Activated T-cell treated with anti-CD3 and anti-CD28 coated beads, Interleukin-2, amount 50 U/mL, for 4 hours (primary cell): ENCODE data around the gene ACHE. TPM values are rescaled to one million over a fixed set of nuclear protein-coding genes. Genes with fewer than 3 reads are reported as not detected.

Experiments
- ATAC-seq, 2 donors: fragments of 200-7000 bp; cut with Tn5 transposase; one replicate each; pipeline ENCODE4 v1.10.0; 2021
- DNase-seq: peaks from one replicate; pipeline ENCODE4 v3.0.0-alpha.2; 2020
- H3K27me3 Mint-ChIP-seq: one replicate; pipeline ENCODE4 v1.8.0; 2021; ENCODE audit warnings: low read depth, mixed read lengths
- H3K36me3 Mint-ChIP-seq: one replicate; pipeline ENCODE4 v1.8.0; 2022; ENCODE audit warnings: mixed read lengths; ENCODE audit not compliant: insufficient read depth
- H3K4me1 Mint-ChIP-seq: one replicate; pipeline ENCODE4 v1.8.0; 2021; ENCODE audit warnings: low read depth, mixed read lengths
- H3K4me3 Mint-ChIP-seq: one replicate; pipeline ENCODE4 v1.8.0; 2021; ENCODE audit warnings: mild to moderate bottlenecking, moderate library complexity, mixed read lengths
- H3K9me3 Mint-ChIP-seq: one replicate; pipeline ENCODE4 v1.8.0; 2021; ENCODE audit warnings: mixed read lengths
- total RNA-seq, 3 donors: library from RNA; stranded (reverse); gene quantifications; one replicate each; pipeline ENCODE4 v1.2.1, GENCODE V29; 2021

ACHE gene
- total RNA-seq, 3 donors from 2014 or later = 0.32 to 0.54 (median 0.35) TPM

DNA sequence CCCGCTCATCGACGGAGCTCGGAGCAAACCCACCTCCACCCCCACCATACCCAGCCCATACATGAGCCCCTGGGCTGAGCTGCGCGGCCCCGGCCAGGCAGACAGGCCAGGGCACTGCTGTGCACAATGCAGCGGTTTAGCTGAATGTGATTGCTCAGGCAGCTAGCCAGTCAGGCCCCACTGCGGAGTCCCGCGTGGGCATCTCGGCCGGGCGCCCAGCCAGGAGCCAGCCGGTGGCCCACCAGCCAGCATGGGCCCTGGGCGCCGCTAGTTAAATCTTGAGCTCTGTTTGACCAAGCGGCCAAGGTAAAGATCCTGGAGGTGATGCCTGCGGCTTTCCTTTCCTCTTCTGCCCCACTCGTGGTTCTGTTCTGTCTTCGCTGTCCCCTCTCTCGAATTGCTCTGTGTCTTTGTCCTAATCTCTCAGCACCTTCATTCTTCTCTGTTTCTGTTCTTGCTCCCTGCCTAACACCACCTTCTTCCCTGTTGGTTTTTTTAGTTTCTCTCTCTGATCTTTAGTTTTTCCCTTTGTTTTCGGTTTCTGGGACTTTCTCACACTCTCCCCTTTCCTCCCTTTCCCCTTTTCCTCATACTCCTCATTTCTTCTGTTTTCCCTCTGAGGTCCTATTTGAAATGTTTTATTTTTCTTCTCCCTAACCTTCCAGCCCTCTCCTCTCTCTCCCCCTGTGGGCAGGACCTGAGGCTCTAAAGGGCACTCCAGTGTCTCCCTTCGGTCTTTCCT is 12.7 kb downstream of the ACHE start:
- ATAC-seq = no peak
- Mint-ChIP-seq H3K4me1 (peaks cover 45% of the 10 kb centered on the region), H3K27me3 (no peaks in the 10 kb centered on the region), H3K4me3 (peak overlapping the region; percentile 16), H3K36me3 (peaks cover 74% of the 10 kb centered on the region), H3K9me3 (no peaks in the 10 kb centered on the region)
- no peak for DNase-seq

DNA sequence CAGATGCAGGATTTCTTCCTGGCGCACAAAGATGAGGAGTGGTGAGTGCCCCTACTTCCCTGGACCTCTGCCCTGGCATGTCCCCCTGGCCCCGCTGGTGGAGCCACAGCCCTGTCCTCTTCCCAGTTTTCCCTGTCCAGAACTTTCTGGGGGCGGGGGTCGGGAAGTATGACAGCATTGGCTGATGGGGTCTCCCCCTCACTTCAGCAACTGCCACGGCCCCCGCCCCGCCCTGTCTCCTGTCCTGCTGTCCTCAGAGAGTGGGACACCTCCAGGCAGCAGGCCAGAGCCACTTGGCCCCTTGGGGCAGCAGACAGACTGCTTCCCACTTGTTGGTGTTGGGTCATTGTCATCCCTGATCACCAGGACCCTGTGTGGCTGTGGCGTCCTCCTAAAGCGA is 13.5 kb downstream of the ACHE start:
- no peak overlapping the region for H3K4me3 Mint-ChIP-seq
- peaks cover 67% of the 10 kb centered on the region for H3K36me3 Mint-ChIP-seq
- H3K27me3 Mint-ChIP-seq = no peaks in the 10 kb centered on the region
- H3K9me3 Mint-ChIP-seq = no peaks in the 10 kb centered on the region
- ATAC-seq (no peak), DNase-seq (no peak)
- H3K4me1 Mint-ChIP-seq = peaks cover 42% of the 10 kb centered on the region

DNA sequence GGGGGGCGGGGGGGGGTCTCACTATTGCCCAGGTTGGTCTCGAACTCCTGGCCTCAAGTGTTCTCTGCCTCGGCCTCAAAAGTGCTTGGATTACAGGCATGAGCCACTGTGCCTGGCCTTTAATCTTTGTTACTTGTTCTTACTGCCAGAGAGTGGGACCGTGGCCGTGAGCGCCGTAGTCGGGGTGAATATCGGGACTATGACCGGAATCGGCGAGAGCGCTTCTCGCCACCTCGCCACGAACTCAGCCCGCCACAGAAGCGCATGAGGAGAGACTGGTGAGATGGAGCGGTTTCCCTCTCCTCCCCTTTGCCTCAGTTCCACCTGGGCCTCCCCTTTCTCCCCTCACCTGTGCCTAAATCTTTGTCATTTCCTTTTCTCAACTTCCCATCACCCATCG is 14.6 kb downstream of the ACHE start:
- Mint-ChIP-seq H3K36me3 (peaks cover 62% of the 10 kb centered on the region), H3K4me1 (peaks cover 41% of the 10 kb centered on the region), H3K27me3 (no peaks in the 10 kb centered on the region), H3K4me3 (no peak overlapping the region), H3K9me3 (no peaks in the 10 kb centered on the region)
- ATAC-seq (no peak), DNase-seq (no peak)

DNA sequence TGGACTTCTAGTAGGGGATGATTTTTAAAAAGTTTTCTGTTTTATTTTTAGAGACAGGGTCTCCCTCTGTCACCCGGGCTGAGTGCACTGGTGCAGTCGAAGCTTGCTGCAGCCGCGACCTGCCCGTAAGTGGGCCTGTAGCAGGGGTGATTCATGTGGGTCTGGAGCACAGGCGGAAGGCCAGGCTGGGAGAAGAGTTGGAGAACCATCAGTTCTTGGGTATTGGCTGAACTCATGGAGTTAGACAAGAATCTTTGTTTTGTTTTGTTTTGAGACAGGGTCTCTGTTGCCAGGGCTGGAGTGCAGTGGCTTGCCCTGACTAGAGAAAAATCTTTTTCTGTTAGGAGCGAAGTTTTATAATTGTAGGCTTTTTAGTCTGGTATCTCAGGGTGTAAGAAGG is 15.0 kb downstream of the ACHE start:
- ATAC-seq = no peak
- DNase-seq = no peak
- no peaks in the 10 kb centered on the region for H3K27me3 Mint-ChIP-seq
- H3K36me3 Mint-ChIP-seq = peaks cover 59% of the 10 kb centered on the region
- no peak overlapping the region for H3K4me3 Mint-ChIP-seq
- no peaks in the 10 kb centered on the region for H3K9me3 Mint-ChIP-seq
- H3K4me1 Mint-ChIP-seq = peaks cover 44% of the 10 kb centered on the region

DNA sequence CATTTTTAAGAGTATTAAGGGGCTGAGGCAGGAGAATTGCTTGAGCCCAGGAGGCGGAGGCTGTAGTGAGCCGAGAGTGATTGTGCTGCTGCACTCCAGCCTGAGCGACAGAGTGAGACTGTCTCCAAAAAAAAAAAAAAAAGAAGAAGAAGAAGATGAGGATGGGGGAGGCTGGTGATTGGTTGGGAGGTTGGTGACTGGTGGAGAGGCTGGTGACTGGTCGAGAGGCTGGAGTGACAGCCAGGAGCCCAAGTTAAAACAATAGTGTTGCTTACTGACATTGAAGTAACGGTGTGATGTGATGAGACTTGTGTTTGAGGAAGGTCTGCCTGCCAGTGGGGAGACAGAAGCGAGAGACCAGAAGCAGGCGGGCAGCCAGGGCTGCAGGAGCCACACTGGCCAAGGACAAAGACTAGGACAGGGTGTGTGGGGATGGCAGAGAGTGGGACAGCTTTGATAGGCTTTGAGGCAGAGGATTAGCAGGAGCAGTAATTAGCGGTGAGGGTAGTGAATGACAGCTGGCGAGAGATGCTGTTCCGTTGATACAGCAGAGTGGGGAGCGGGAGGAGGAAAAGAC is 15.9 kb downstream of the ACHE start:
- H3K4me3 Mint-ChIP-seq = no peak overlapping the region
- DNase-seq (no peak), ATAC-seq (no peak)
- peaks cover 53% of the 10 kb centered on the region for H3K36me3 Mint-ChIP-seq
- H3K27me3 Mint-ChIP-seq = no peaks in the 10 kb centered on the region
- H3K9me3 Mint-ChIP-seq = no peaks in the 10 kb centered on the region
- peaks cover 47% of the 10 kb centered on the region for H3K4me1 Mint-ChIP-seq

DNA sequence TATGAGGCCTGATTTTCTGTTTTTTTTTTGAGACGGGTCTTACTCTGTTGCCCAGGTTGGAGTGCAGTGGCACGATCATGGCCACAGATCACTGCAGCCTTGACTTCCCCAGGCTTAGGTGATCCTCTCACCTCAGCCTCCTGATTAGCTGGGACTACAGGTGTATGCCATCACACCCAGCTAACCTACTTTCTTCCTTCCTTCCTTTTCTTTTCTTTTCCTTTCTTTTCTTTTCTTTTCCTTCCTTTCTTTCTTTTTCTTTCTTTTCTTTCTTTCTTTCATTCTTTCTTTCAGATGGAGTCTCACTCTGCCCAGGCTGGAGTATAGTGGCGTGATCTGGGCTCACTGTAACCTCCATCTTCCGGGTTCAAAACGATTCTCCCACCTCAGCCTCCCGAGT is 17.0 kb downstream of the ACHE start:
- Mint-ChIP-seq H3K4me3 (peak overlapping the region; percentile 19), H3K4me1 (peaks cover 56% of the 10 kb centered on the region), H3K36me3 (peaks cover 44% of the 10 kb centered on the region), H3K27me3 (no peaks in the 10 kb centered on the region), H3K9me3 (no peaks in the 10 kb centered on the region)
- ATAC-seq (no peak), DNase-seq (no peak)

DNA sequence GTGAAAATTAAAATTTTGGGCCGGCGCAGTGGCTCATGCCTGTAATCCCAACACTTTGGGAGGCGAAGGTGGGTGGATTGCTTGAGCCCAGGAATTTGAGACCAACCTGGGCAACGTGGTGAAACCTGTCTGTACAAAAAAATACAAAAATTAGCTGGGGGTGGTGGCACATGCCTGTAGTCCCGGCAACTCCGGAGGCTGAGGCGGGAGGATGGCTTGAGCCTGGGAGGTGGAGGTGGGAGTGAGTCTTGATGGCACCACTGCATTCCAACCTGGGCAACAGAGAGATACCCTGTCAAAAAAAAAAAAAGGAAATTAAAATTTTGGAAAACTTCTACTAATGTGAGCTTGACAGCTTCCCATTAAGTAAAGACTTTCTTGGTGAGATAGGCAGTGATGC is 17.7 kb downstream of the ACHE start:
- H3K9me3 Mint-ChIP-seq = no peaks in the 10 kb centered on the region
- H3K4me3 Mint-ChIP-seq = peak overlapping the region; percentile 37
- H3K4me1 Mint-ChIP-seq = peaks cover 55% of the 10 kb centered on the region
- no peak for DNase-seq
- H3K36me3 Mint-ChIP-seq = peaks cover 40% of the 10 kb centered on the region
- ATAC-seq = no peak
- H3K27me3 Mint-ChIP-seq = no peaks in the 10 kb centered on the region

DNA sequence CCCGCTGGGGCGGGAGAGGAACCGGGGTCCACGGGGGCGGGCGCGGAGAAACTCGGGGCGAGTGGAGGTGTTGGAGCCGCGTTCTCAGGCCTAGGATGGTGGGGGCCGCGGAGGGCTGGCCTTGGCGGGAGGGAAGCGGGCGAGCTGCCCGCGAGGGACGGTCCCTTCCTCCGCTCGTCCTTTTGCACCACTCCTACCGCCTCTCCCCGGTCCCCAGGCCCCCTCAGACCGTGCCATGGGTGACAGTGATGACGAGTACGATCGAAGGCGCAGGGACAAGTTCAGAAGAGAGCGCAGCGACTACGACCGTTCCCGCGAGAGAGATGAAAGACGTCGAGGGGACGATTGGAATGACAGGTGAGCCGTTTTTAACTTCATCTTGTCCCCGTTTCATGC is 20.3 kb downstream of the ACHE start:
- ATAC-seq (peak; percentile 60 to 61), DNase-seq (no peak)
- Mint-ChIP-seq H3K27me3 (no peaks in the 10 kb centered on the region), H3K4me1 (peaks cover 51% of the 10 kb centered on the region), H3K4me3 (peak overlapping the region; percentile 99), H3K36me3 (peaks cover 31% of the 10 kb centered on the region), H3K9me3 (no peaks in the 10 kb centered on the region)

DNA sequence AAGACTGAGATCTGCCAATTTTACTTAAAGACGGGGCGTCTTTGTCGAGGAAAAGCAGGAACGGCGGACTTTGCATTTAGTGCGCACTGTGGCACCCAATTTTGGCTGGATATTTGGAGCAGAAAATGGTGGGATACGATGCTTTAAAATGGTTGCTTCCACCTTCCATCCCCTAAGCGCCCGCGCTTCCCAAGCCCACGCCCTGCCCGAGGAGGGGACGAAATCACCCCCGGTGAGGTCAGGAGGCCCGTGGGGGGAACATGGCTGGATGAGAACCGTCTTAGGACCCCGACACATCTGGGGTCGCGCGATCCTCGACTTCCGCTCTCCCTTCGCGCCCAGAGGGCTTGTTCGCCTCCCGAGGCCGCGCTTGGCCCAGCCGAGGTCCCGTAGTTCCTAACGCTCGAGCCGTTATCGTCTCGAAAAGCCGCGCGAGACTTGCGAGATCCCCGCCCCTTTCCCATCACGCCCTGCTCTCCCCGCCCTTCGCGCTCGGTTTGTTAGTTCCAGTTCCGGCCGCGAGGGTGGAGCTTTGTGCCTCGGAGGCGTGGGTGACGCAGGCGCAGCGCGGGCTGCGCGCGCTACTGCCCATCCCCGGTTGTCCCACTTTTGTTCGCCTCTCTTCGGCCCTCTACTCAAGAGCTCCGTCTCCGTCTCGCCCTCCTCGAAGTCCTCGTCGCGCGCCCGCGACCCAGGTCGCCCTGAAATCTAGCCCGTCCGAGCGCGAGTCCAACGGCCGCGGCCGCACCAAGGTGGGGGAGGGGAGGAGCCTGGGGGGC is 20.9 kb downstream of the ACHE start, which contains the start of gene SRRT:
SRRT (plus strand) TSS at position 527 of the 779 bp plus-strand sequence. CDS start 488 bp downstream, outside the sequence.
- Mint-ChIP-seq H3K4me3 (peak within 1 kb of the TSS; percentile 99), H3K36me3 (peaks cover 28% of the 10 kb centered on the region), H3K4me1 (peaks cover 48% of the 10 kb centered on the region), H3K27me3 (no peaks in the 10 kb centered on the region), H3K9me3 (no peaks in the 10 kb centered on the region)
- peak; percentile 95 to 96 for ATAC-seq
- DNase-seq = peak; percentile 98

DNA sequence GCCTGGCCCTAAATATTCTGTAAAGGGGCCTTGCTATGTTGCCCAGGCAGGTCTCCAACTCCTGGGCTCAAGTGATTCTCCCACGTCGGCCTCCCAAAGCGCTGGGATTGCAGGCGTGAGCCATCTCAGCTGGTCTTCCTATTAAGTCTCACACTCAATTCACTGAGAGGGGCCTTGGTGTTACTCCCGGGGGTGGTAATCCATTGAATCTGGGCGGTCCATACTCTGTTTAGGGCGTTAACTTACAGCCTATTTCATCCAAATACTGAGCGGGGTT is 21.4 kb downstream of the ACHE start:
- Mint-ChIP-seq H3K4me3 (peak overlapping the region; percentile 99), H3K36me3 (peaks cover 27% of the 10 kb centered on the region), H3K27me3 (no peaks in the 10 kb centered on the region), H3K4me1 (peaks cover 43% of the 10 kb centered on the region), H3K9me3 (no peaks in the 10 kb centered on the region)
- DNase-seq (no peak), ATAC-seq (peak; percentile 1)

DNA sequence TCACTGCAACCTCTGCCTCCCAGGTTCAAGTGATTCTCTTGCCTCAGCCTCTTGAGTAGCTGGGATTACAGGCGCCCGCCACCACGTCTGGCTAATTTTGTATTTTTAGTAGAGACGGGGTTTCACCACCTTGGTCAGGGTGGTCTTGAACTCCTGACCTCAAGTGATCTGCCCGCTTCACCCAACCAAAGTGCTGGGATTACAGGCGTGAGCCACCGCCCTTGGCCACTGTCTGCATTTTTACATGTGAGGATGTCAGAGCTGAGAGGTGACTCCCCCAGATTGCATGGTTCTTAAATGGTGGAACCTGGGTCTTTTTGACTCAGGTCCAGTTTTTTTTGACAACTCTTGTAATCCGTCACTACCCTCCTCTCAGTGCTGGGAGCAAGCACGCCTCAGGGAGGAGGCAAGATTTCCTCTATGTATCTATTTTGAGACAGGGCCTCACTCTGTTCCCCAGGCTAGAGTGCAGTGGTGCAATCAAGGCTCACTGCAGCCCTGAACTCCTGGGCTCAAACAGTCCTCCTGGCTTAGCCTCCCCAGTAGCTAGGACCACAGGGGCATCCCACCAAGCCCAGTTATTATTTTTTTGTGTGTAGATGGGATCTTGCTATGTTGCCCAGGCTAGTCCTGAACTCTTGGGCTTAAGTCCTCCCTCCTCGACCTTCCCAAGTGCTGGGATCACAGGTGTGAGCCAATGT is 21.9 kb downstream of the ACHE start:
- H3K4me1 Mint-ChIP-seq = peaks cover 38% of the 10 kb centered on the region
- H3K27me3 Mint-ChIP-seq = no peaks in the 10 kb centered on the region
- peaks cover 25% of the 10 kb centered on the region for H3K36me3 Mint-ChIP-seq
- H3K9me3 Mint-ChIP-seq = no peaks in the 10 kb centered on the region
- ATAC-seq (no peak), DNase-seq (no peak)
- peak overlapping the region; percentile 99 for H3K4me3 Mint-ChIP-seq

DNA sequence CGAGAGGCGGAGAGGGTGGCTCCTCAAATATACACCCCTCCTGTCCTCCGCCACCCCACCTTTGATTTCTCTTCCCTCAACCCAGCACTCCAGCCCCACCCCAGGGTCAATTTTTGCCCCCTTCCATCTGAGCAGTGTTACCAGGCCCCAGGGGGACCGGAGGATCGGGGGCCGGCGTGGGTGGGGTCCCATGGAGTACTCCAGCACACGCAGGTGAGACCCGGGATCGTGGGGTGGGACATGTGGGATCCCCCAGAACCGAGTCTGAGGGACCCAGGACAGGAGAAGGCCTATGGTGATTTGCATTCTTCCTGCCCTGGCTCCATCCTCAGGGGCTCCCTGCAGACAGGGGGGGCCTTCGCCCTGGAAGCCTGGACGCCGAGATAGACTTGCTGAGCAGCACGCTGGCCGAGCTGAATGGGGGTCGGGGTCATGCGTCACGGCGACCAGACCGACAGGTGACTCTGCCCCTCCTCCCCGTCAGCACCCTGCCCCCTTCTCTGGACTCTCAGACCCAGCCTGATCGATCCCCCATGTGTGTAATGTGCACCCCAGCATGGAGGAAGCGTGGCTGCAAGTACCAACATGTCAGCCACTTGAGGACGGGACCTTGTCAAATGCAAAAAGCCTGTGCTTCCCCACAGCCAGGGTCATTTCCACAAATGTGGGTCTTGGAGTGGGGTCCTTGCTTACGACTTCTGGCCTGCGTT is 27.8 kb downstream of the ACHE start:
- Mint-ChIP-seq H3K4me1 (peaks cover 14% of the 10 kb centered on the region), H3K36me3 (peaks cover 20% of the 10 kb centered on the region), H3K27me3 (no peaks in the 10 kb centered on the region), H3K9me3 (no peaks in the 10 kb centered on the region), H3K4me3 (peak overlapping the region; percentile 90)
- DNase-seq (no peak), ATAC-seq (peak in 1 of 2 donors; percentile 10)

DNA sequence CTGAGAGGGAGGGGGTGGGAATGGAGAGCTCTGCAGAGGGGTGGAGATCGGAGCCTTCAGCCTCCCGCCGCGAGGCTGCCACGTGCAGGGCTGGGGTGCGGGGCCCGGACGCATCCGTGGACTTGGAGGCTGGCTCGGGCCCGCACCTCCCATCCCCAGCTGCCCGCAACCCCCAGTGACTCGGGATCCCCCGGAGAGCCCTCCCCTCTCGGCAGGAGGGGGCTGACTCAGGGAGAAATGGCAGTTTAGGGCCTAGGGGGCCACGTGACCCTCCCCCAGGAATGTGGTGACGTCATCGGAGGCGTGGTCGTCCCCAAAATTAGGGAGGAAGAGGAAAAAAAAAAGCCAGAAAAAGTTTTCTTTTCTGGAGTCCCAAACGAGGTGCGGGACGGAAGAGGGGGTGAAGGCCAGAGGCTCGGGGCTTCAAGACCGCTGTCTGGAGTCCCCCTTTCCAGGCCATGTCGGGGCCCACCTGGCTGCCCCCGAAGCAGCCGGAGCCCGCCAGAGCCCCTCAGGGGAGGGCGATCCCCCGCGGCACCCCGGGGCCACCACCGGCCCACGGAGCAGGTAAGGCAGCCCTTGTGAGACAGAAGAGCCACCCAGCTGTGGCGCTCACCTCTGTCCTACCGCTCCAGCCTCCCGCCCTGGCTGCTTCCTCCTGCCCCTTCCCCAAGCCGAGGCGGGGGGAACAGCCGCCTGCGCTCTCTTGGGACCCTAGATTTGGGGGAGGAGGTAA is 28.5 kb downstream of the ACHE start, which contains the start of gene TRIP6:
TRIP6 (plus strand) TSS at position 348 of the 736 bp plus-strand sequence; CDS start at position 459, 111 bp downstream.
- no peaks in the 10 kb centered on the region for H3K27me3 Mint-ChIP-seq
- H3K4me3 Mint-ChIP-seq = peak within 1 kb of the TSS; percentile 90
- peak; percentile 71 for ATAC-seq
- peaks cover 16% of the 10 kb centered on the region for H3K36me3 Mint-ChIP-seq
- no peaks in the 10 kb centered on the region for H3K9me3 Mint-ChIP-seq
- H3K4me1 Mint-ChIP-seq = peaks cover 14% of the 10 kb centered on the region
- peak; percentile 71 for DNase-seq
